OCI-LY7 (cell line): ENCODE data around the gene RLN3. TPM values are rescaled to one million over a fixed set of nuclear protein-coding genes. Genes with fewer than 3 reads are reported as not detected.

Experiments used
- BruUV-seq: library from RNA; stranded (reverse); fragments of 400-500 nt; replicated peaks from 2 replicates; lab custom pipeline; 2021; lab: Mats Ljungman, UMichigan
- CTCF ChIA-PET: fragments of 300-600 bp; sonication (Branson Sonifier 250); formaldehyde crosslinking; loops from one replicate; lab custom pipeline; 2022; ENCODE audit warnings: antibody characterized with exemption; ENCODE audit not compliant: unreplicated experiment; lab: Charles Lee
- POLR2A ChIA-PET: fragments of 300-600 bp; sonication (Branson Sonifier 250); formaldehyde crosslinking; loops from one replicate; lab custom pipeline; 2022; ENCODE audit warnings: antibody characterized with exemption; lab: Charles Lee
- DNase-seq: peaks from one replicate; pipeline ENCODE4 v3.0.0-alpha.2; 2015; ENCODE audit warnings: low spot score
- H2AFZ ChIP-seq: fragments of 200-600 bp; sonication (generic), shearing (Covaris generic); 2 replicates; pipeline ENCODE4 v1.6.1; 2014; ENCODE audit warnings: mild to moderate bottlenecking, antibody characterized with exemption, low read length, moderate library complexity
- H3K27ac ChIP-seq: fragments of 200-600 bp; sonication (generic); 2 replicates; pipeline ENCODE4 v1.5.1; 2014; ENCODE audit warnings: mixed run types, low read depth, mild to moderate bottlenecking, moderate library complexity, low read length, inconsistent platforms; ENCODE audit not compliant: poor library complexity, severe bottlenecking
- H3K36me3 ChIP-seq: fragments of 200-600 bp; sonication (generic); 2 replicates; pipeline ENCODE4 v1.6.1; 2014; ENCODE audit warnings: mild to moderate bottlenecking, antibody characterized with exemption, low read length, moderate library complexity, mixed read lengths; ENCODE audit not compliant: insufficient read depth
- H3K4me1 ChIP-seq: fragments of 200-600 bp; sonication (generic); 2 replicates; pipeline ENCODE4 v1.5.1; 2014; ENCODE audit warnings: mild to moderate bottlenecking, low read length; ENCODE audit not compliant: insufficient read depth, poor library complexity, severe bottlenecking
- H3K4me2 ChIP-seq: fragments of 200-600 bp; sonication (generic); 2 replicates; pipeline ENCODE4 v1.6.1; 2014; ENCODE audit warnings: mild to moderate bottlenecking, low read length
- H3K4me3 ChIP-seq: fragments of 200-600 bp; sonication (generic); 2 replicates; pipeline ENCODE4 v1.5.1; 2014; ENCODE audit warnings: mild to moderate bottlenecking, low read depth, low read length; ENCODE audit not compliant: poor library complexity, severe bottlenecking
- H3K79me2 ChIP-seq: fragments of 200-600 bp; sonication (generic); 2 replicates; pipeline ENCODE4 v1.6.1; 2016; ENCODE audit warnings: low read depth, mild to moderate bottlenecking, low read length, moderate library complexity, mixed read lengths; ENCODE audit not compliant: insufficient read depth
- H3K9me2 ChIP-seq: fragments of 200-600 bp; sonication (generic); 2 replicates; pipeline ENCODE4 v1.6.1; 2016; ENCODE audit warnings: mild to moderate bottlenecking, low read length, mixed read lengths; ENCODE audit not compliant: insufficient read depth
- H3K9me3 ChIP-seq: fragments of 200-600 bp; sonication (generic); 2 replicates; pipeline ENCODE4 v1.6.1; 2014; ENCODE audit warnings: mild to moderate bottlenecking, mixed run types, low read length, mixed read lengths
- H4K20me1 ChIP-seq: fragments of 200-600 bp; sonication (generic); 2 replicates; pipeline ENCODE4 v1.6.1; 2014; ENCODE audit warnings: mild to moderate bottlenecking, antibody characterized with exemption, low read length, moderate library complexity, mixed read lengths; ENCODE audit not compliant: insufficient read depth
- CTCF ChIP-seq: fragments of 200-600 bp; sonication (generic); conservative IDR thresholded peaks from 2 replicates; pipeline ENCODE4 v1.5.1; 2014; ENCODE audit warnings: mild to moderate bottlenecking, antibody characterized with exemption, low read length, moderate library complexity, mixed read lengths
- EZH2phosphoT487 ChIP-seq: fragments of 200-600 bp; sonication (generic); IDR thresholded peaks from 2 replicates; pipeline ENCODE4 v1.6.1; 2018; ENCODE audit warnings: low read depth, borderline replicate concordance, mild to moderate bottlenecking, mixed run types, antibody characterized with exemption, low read length, moderate library complexity, mixed read lengths
- intact Hi-C: fragments of 100-400 bp; cut with micrococcal nuclease; formaldehyde crosslinking; loops from one replicate; pipeline ENCODE4 v1.10.0; 2022; ENCODE audit not compliant: unreplicated experiment
- total RNA-seq, 2 experiments: library from RNA; depleted of rRNA in 1 of 2; stranded (reverse); fragments of >200 nt in 1 of 2; shearing (Covaris generic) in 1 of 2; gene quantifications; 2 replicates each; pipeline ENCODE4 v1.2.3, GENCODE V29; 2014 to 2022

The RLN3 gene
- total RNA-seq, 2 experiments from 2014 or later = not detected

- Histone ChIP-seq H3K36me3 (peaks cover 35% of the 10 kb centered on the region), H2AFZ (no peak overlapping the region), H3K4me3 (peak overlapping the region; percentile 67), H3K4me2 (peak overlapping the region; percentile 98), H3K4me1 (peaks cover 78% of the 10 kb centered on the region), H3K27ac (peak overlapping the region; percentile 99), H3K9me3 (no peaks in the 10 kb centered on the region), H3K79me2 (no peaks in the 10 kb centered on the region), H4K20me1 (no peaks in the 10 kb centered on the region), H3K9me2 (no peaks in the 10 kb centered on the region)
- DNase-seq = peak; percentile 98
- BruUV-seq = no TSS peak
- ChIA-PET CTCF (no interaction called here), POLR2A (interaction anchor here (0.5 to 6.1 kb wide), 7 partner anchors 9 to 384 kb away, joined by 3 to 39 read pairs (median 4); partner anchors contain the start of genes ASF1B, DCAF15 and RFX1)
- no peak for TF ChIP-seq EZH2phosphoT487
- no peak for TF ChIP-seq CTCF
- intact Hi-C loops = loop anchor here (1.0 kb wide), 2 partner anchors 19 to 46 kb away; no protein-coding TSS in a partner anchor
Observed at GRCh38 chr19:13986348-13986904, 41.5 kb upstream of the RLN3 start.

GRCh38 chr19:13987101-13987890, 40.7 kb upstream of the RLN3 start:
- ChIA-PET POLR2A (interaction anchor here (0.5 to 6.1 kb wide), 7 partner anchors 8 to 383 kb away, joined by 4 to 39 read pairs (median 5); partner anchors contain the start of genes ASF1B, DCAF15 and RFX1), CTCF (interaction anchor here (0.5 to 0.6 kb wide), 2 partner anchors 29 to 375 kb away, joined by 3 to 4 read pairs; no protein-coding TSS in a partner anchor)
- Histone ChIP-seq H3K4me3 (peak overlapping the region; percentile 67), H4K20me1 (no peaks in the 10 kb centered on the region), H3K79me2 (no peaks in the 10 kb centered on the region), H3K36me3 (peaks cover 36% of the 10 kb centered on the region), H3K9me3 (no peaks in the 10 kb centered on the region), H3K4me2 (peak overlapping the region; percentile 98), H3K27ac (peak overlapping the region; percentile 99), H2AFZ (no peak overlapping the region; the same call in 1 of the 2 replicates), H3K4me1 (peaks cover 69% of the 10 kb centered on the region), H3K9me2 (no peaks in the 10 kb centered on the region)
- TF ChIP-seq CTCF = no peak
- no peak for TF ChIP-seq EZH2phosphoT487
- intact Hi-C loops = no loop called here
- no peak for DNase-seq
- no TSS peak for BruUV-seq
